Loucy (cell line): ENCODE measurements around the gene ACOT4.
"Not testable (repeated sequence)": the region's sequence is repeated elsewhere in the genome, so short reads cannot be mapped to it uniquely, and the experiment has no call there.

Experiments used
- H2AFZ ChIP-seq: fragments of 200-600 bp; sonication (generic); 2 replicates; pipeline ENCODE4 v1.6.0; 2016; ENCODE audit warnings: antibody characterized with exemption, mild to moderate bottlenecking, low read length, moderate library complexity
- H3F3A ChIP-seq: fragments of 200-600 bp; 2 replicates; pipeline ENCODE4 v1.6.0; 2016; ENCODE audit warnings: antibody characterized with exemption, low read depth, mild to moderate bottlenecking
- H3K27me3 ChIP-seq: fragments of 200-600 bp; sonication (generic); 2 replicates; pipeline ENCODE4 v1.6.1; 2014; ENCODE audit warnings: low read length, mild to moderate bottlenecking; ENCODE audit not compliant: insufficient read depth, poor library complexity, severe bottlenecking
- H3K36me3 ChIP-seq: fragments of 200-600 bp; sonication (generic); 2 replicates; pipeline ENCODE4 v1.6.1; 2016; ENCODE audit warnings: low read length; ENCODE audit not compliant: insufficient read depth
- H3K4me1 ChIP-seq: fragments of 200-600 bp; sonication (generic); 2 replicates; pipeline ENCODE4 v1.5.1; 2014; ENCODE audit warnings: low read length, mild to moderate bottlenecking; ENCODE audit not compliant: insufficient read depth, poor library complexity, severe bottlenecking
- H3K4me2 ChIP-seq: fragments of 200-600 bp; sonication (generic); 2 replicates; pipeline ENCODE4 v1.6.0; 2014; ENCODE audit warnings: antibody characterized with exemption, low read length, low read depth, mild to moderate bottlenecking; ENCODE audit not compliant: poor library complexity, severe bottlenecking
- H3K4me3 ChIP-seq: fragments of 200-600 bp; sonication (generic); 2 replicates; pipeline ENCODE4 v1.5.1; 2014; ENCODE audit warnings: low read length, mild to moderate bottlenecking, mixed read lengths; ENCODE audit not compliant: poor library complexity, severe bottlenecking
- H3K79me2 ChIP-seq: fragments of 200-600 bp; sonication (generic); 2 replicates; pipeline ENCODE4 v1.6.1; 2014; ENCODE audit warnings: low read length; ENCODE audit not compliant: insufficient read depth
- H3K9ac ChIP-seq: fragments of 200-600 bp; sonication (generic); 2 replicates; pipeline ENCODE4 v1.6.0; 2014; ENCODE audit warnings: mild to moderate bottlenecking, low read depth, low read length, moderate library complexity; ENCODE audit not compliant: poor library complexity, severe bottlenecking
- H3K9me2 ChIP-seq: fragments of 200-600 bp; sonication (generic); replicated peaks from 2 replicates; pipeline ENCODE4 v1.6.1; 2016; ENCODE audit warnings: low read depth, low read length, mixed read lengths
- H3K9me3 ChIP-seq: fragments of 200-600 bp; sonication (generic); 2 replicates; pipeline ENCODE4 v1.6.1; 2014; ENCODE audit warnings: mild to moderate bottlenecking, antibody characterized with exemption, low read length, low read depth; ENCODE audit not compliant: insufficient read depth
- H4K20me1 ChIP-seq: fragments of 200-600 bp; sonication (generic); 2 replicates; pipeline ENCODE4 v1.6.0; 2014; ENCODE audit warnings: antibody characterized with exemption, low read length, mild to moderate bottlenecking; ENCODE audit not compliant: insufficient read depth, poor library complexity, severe bottlenecking
- EZH2phosphoT487 ChIP-seq: fragments of 200-600 bp; IDR thresholded peaks from 2 replicates; pipeline ENCODE4 v1.6.1; 2018; ENCODE audit warnings: antibody characterized with exemption, mild to moderate bottlenecking, moderate library complexity, borderline replicate concordance
- TF ChIP-seq, protein P1 (sequence below): fragments of 200-600 bp; sonication (generic); conservative IDR thresholded peaks from 2 replicates; pipeline ENCODE4 v1.5.1; 2014; ENCODE audit warnings: mild to moderate bottlenecking, antibody characterized with exemption, low read length

Gene ACOT4

DNA sequence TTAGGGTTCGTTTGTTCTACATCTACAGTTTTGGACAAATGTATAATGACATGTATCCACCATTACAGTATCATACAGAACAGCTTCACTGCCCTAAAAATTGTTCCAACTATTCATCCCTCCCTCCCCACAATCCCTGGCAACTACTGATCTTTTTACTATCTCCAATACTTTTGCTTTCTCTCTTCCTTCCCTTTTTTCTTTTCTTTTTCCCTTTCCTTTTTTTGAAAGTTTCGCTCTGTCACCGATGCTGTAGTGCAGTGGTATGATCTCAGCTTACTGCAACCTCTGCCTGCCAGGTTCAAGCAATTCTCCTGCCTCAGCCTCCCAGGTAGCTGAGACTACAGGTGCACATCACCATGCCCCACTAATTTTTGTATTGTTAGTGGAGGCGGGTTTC is 2.6 kb upstream of the ACOT4 start:
- Histone ChIP-seq H2AFZ (no peak overlapping the region), H3F3A (no peaks in the 10 kb centered on the region), H3K9ac (no peak overlapping the region), H3K79me2 (no peaks in the 10 kb centered on the region), H3K27me3 (no peaks in the 10 kb centered on the region), H3K9me2 (no peaks in the 10 kb centered on the region), H3K9me3 (no peaks in the 10 kb centered on the region), H4K20me1 (no peaks in the 10 kb centered on the region), H3K4me1 (no peaks in the 10 kb centered on the region), H3K36me3 (no peaks in the 10 kb centered on the region), H3K4me3 (no peak overlapping the region), H3K4me2 (no peak overlapping the region)
- TF ChIP-seq, protein P1, sequence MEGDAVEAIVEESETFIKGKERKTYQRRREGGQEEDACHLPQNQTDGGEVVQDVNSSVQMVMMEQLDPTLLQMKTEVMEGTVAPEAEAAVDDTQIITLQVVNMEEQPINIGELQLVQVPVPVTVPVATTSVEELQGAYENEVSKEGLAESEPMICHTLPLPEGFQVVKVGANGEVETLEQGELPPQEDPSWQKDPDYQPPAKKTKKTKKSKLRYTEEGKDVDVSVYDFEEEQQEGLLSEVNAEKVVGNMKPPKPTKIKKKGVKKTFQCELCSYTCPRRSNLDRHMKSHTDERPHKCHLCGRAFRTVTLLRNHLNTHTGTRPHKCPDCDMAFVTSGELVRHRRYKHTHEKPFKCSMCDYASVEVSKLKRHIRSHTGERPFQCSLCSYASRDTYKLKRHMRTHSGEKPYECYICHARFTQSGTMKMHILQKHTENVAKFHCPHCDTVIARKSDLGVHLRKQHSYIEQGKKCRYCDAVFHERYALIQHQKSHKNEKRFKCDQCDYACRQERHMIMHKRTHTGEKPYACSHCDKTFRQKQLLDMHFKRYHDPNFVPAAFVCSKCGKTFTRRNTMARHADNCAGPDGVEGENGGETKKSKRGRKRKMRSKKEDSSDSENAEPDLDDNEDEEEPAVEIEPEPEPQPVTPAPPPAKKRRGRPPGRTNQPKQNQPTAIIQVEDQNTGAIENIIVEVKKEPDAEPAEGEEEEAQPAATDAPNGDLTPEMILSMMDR, result no peak
- no peak for TF ChIP-seq EZH2phosphoT487

GRCh38 chr14:73590673-73591004 is 1.0 kb upstream of the ACOT4 start:
- H3K27me3 ChIP-seq, H3K9me2 ChIP-seq, H3F3A ChIP-seq, H3K4me2 ChIP-seq, H3K4me1 ChIP-seq, H3K4me3 ChIP-seq, H3K79me2 ChIP-seq, H2AFZ ChIP-seq, H3K9ac ChIP-seq, H3K9me3 ChIP-seq, H3K36me3 ChIP-seq, H4K20me1 ChIP-seq: not testable (repeated sequence)

GRCh38 chr14:73594491-73594890 is 2.8 kb downstream of the ACOT4 start:
- no peaks in the 10 kb centered on the region for H3K27me3 ChIP-seq
- H4K20me1 ChIP-seq, result no peaks in the 10 kb centered on the region
- no peaks in the 10 kb centered on the region for H3K9me3 ChIP-seq
- H3K36me3 ChIP-seq, result no peaks in the 10 kb centered on the region
- TF ChIP-seq EZH2phosphoT487, result no peak
- TF ChIP-seq, protein P1, result no peak
- H3K79me2 ChIP-seq, result no peaks in the 10 kb centered on the region
- no peaks in the 10 kb centered on the region for H3K9me2 ChIP-seq
- no peak overlapping the region for H3K4me2 ChIP-seq
- no peak overlapping the region for H2AFZ ChIP-seq
- H3K4me1 ChIP-seq, result no peaks in the 10 kb centered on the region
- no peak overlapping the region for H3K4me3 ChIP-seq
- no peak overlapping the region for H3K9ac ChIP-seq
- H3F3A ChIP-seq, result no peaks in the 10 kb centered on the region

- Histone ChIP-seq H3K4me3 (no peak overlapping the region), H3K4me2 (no peak overlapping the region), H3K9me2 (no peaks in the 10 kb centered on the region), H3K4me1 (no peaks in the 10 kb centered on the region), H3K9me3 (no peaks in the 10 kb centered on the region), H3K27me3 (no peaks in the 10 kb centered on the region), H4K20me1 (no peaks in the 10 kb centered on the region), H3F3A (no peaks in the 10 kb centered on the region), H2AFZ (no peak overlapping the region), H3K36me3 (no peaks in the 10 kb centered on the region), H3K79me2 (no peaks in the 10 kb centered on the region), H3K9ac (no peak overlapping the region)
- TF ChIP-seq, protein P1, result no peak
- no peak for TF ChIP-seq EZH2phosphoT487
These were observed 7.8 kb downstream of the ACOT4 start for GRCh38 chr14:73599499-73599898.
